ENCODE measurements around the gene OR10P1. TPM values are rescaled to one million over a fixed set of nuclear protein-coding genes. Genes with fewer than 3 reads are reported as not detected.
"Not testable (repeated sequence)": the region's sequence is repeated elsewhere in the genome, so short reads cannot be mapped to it uniquely, and the experiment has no call there.

OR10P1 gene, protein sequence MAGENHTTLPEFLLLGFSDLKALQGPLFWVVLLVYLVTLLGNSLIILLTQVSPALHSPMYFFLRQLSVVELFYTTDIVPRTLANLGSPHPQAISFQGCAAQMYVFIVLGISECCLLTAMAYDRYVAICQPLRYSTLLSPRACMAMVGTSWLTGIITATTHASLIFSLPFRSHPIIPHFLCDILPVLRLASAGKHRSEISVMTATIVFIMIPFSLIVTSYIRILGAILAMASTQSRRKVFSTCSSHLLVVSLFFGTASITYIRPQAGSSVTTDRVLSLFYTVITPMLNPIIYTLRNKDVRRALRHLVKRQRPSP
- not detected for total RNA-seq
- not detected for polyA plus RNA-seq (ENCODE audit: insufficient read length in 6 of 6)
- long read RNA-seq, donor 1 = 0 reads
- long read RNA-seq, donor 2 = 0 reads
- long read RNA-seq, donor 3 = 0 reads
- long read RNA-seq, donor 4 = 0 reads
- long read RNA-seq, donor 5 = 0 reads
- long read RNA-seq, donor 6 = 0 reads
- long read RNA-seq, donor 7 = 0 reads
- long read RNA-seq, donor 8 = 0 reads
- long read RNA-seq, donor 9 = 0 reads
- long read RNA-seq, donor 10 = 0 reads
- long read RNA-seq, donor 11 = 0 reads
- long read RNA-seq, donor 12 = 0 reads

- Histone ChIP-seq H3K27me3 (no peaks in the 10 kb centered on the region), H3K4me1 (peaks cover 0 to 33% of the 10 kb centered on the region in 2 donors), H3K9me3 (no peaks in the 10 kb centered on the region), H3K27ac (peak within 1 kb of the TSS in 1 of 2 donors; percentile 67), H3K4me3 (no peak within 1 kb of the TSS), H3K36me3 (no peaks in the 10 kb centered on the region)
- DNase-seq (peak in 1 of 4 donors; percentile 46), ATAC-seq (no peak)
- intact Hi-C loops (cut with DNase I) = no loop called here
- TF ChIP-seq CTCF (IDR thresholded peaks at IDR 0.05) = no peak
Observed at GRCh38 chr12:55636853-55637252, at the start of gene OR10P1. Gene OR10P1, plus strand, starts transcription at chr12:55636892. Its CDS starts 0 bp downstream, at chr12:55636892.

DNA sequence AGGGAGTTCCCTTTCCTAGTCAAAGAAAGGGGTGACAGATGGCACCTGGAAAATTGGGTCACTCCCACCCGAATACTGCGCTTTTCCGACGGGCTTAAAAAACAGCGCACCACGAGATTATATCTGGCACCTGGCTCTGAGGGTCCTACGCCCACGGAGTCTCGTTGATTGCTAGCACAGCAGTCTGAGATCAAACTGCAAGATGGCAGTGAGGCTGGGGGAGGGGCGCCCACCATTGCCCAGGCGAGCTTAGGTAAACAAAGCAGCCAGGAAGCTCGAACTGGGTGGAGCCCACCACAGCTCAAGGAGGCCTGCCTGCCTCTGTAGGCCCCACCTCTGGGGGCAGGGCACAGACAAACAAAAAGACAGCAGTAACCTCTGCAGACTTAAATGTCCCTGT lies 46.5 kb upstream of the OR10P1 start:
- ATAC-seq; H3K4me3 ChIP-seq; intact Hi-C loops (cut with DNase I); H3K9me3 ChIP-seq; DNase-seq; H3K36me3 ChIP-seq; H3K27ac ChIP-seq; H3K27me3 ChIP-seq; H3K4me1 ChIP-seq: not testable (repeated sequence)

DNA sequence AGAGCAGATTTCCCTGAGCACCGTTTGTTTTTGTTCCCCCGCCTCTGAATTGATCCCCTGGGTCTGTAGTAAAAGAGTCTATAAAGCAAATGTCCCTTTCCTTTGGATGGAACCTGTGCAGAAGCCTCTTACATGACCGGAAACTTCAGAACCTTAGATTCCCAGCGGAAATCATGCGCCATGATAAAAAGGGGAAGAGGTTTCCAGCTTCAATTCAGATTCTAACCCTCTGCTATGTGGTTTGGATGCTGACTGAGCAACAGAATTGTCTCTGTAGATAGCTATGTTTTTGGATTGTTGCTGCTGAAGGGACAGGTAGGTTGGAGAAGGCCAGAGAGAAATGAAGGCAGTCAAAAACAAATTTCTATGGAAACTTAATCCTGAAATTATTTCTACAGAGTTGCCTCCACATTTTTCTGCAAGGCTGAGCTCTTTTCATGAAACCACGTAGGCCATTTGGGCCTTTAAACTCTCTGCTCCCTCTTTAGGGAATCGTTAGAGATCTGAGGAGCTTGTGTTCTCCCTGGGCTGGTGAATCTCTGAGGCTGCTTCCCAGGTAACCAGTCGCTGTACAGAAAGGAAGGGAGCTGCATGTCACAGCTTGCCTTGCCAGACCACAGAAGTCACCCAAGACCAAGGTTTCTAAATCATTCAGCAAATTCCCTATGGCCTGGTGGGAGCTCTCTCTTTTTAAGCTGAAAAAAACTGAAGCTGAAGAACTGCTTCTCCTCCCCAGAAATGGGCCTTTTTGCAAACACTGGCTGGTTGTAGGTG lies 28.7 kb upstream of the OR10P1 start:
- TF ChIP-seq CTCF (IDR thresholded peaks at IDR 0.05) = no peak
- no peak overlapping the region for H3K27ac ChIP-seq
- H3K9me3 ChIP-seq = no peaks in the 10 kb centered on the region
- DNase-seq = no peak
- no peak for ATAC-seq
- intact Hi-C loops (cut with DNase I) = no loop called here
- H3K36me3 ChIP-seq = no peaks in the 10 kb centered on the region
- H3K4me3 ChIP-seq = no peak overlapping the region
- H3K27me3 ChIP-seq = peaks cover 0 to 5% of the 10 kb centered on the region in 2 donors
- H3K4me1 ChIP-seq = no peaks in the 10 kb centered on the region

- no peak overlapping the region for H3K27ac ChIP-seq
- DNase-seq (no peak), ATAC-seq (no peak)
- H3K36me3 ChIP-seq = no peaks in the 10 kb centered on the region
- H3K9me3 ChIP-seq = peaks cover 0 to 13% of the 10 kb centered on the region in 2 donors
- H3K27me3 ChIP-seq = peaks cover 0 to 5% of the 10 kb centered on the region in 2 donors
- no peaks in the 10 kb centered on the region for H3K4me1 ChIP-seq
- no peak for TF ChIP-seq CTCF (IDR thresholded peaks at IDR 0.05)
- no peak overlapping the region for H3K4me3 ChIP-seq
- intact Hi-C loops (cut with DNase I) = no loop called here
Observed at GRCh38 chr12:55610598-55610997, 26.1 kb upstream of the OR10P1 start.

DNA sequence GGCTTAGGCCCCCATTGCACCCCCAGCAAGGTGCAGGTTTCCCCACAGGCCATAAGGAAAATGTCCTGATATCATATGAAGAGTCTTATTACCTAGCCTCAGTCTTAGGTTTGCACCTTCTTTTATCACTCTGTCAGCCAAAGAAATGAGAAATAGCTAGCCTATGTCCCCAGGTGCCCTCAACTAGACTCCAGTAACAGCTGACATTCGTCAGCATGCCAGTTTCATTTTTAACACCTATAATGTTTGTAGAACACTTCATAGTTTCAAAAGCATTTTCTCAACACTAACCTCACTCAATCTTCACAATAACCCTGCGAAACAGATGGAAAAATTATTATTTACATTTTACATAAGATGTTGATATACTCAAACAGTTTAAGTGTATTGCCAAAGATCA lies 24.0 kb upstream of the OR10P1 start:
- no peaks in the 10 kb centered on the region for H3K4me1 ChIP-seq
- no peaks in the 10 kb centered on the region for H3K36me3 ChIP-seq
- no peak for TF ChIP-seq CTCF (IDR thresholded peaks at IDR 0.05)
- H3K4me3 ChIP-seq = no peak overlapping the region
- DNase-seq (peak in 1 of 4 donors; percentile 45), ATAC-seq (peak; percentile 91)
- H3K27ac ChIP-seq = no peak overlapping the region
- H3K27me3 ChIP-seq = peaks cover 0 to 5% of the 10 kb centered on the region in 2 donors
- H3K9me3 ChIP-seq = peaks cover 0 to 31% of the 10 kb centered on the region in 2 donors
- intact Hi-C loops (cut with DNase I) = no loop called here
